Limb (tissue), 2 donors: ENCODE measurements around the gene TBCB.
"Not testable (repeated sequence)": the region's sequence is repeated elsewhere in the genome, so short reads cannot be mapped to it uniquely, and the experiment has no call there.

Experiments used
- DNase-seq, 2 donors: peaks; one replicate each; pipeline ENCODE4 v3.0.0-alpha.2; 2016; ENCODE audit errors: extremely low spot score in 2 of 2

The TBCB gene

GRCh38 chr19:36169084-36169760, 54.0 kb downstream of the TBCB start:
- peak in 1 of 2 donors; percentile 25 for DNase-seq

GRCh38 chr19:36172852-36173251, 57.6 kb downstream of the TBCB start:
- DNase-seq, result no peak

- not testable (repeated sequence) for DNase-seq
Observed at GRCh38 chr19:36173846-36174245, 58.6 kb downstream of the TBCB start.
